Measurements from ENCODE around the gene CCDC178.

CCDC178 gene

DNA sequence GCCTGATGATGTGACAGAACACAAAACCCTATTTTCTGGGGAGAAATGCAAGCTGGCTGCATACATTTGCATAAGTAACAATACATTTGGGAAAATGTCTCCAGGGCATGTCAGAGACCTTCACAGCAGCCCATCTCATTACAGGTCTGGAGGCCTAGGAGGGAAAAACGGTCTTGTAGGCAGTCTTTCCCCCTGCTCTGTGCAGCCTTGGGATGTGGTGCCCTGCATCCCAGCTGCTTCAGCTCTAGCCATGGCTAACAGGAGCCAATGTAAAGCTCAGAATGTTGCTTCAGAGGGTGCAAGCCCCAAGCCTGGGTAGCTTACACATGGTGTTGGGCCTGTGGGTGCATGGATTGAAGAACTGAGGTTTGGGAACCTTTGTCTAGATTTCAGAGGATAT is 133.0 kb downstream of the CCDC178 start:
- Histone ChIP-seq H3K27me3 (ENCODE audit: insufficient read depth, poor library complexity, severe bottlenecking) (no peaks in the 10 kb centered on the region), H3K4me1 (ENCODE audit: insufficient read depth, poor library complexity, severe bottlenecking) (no peaks in the 10 kb centered on the region), H3K4me3 (ENCODE audit: severe bottlenecking) (no peak overlapping the region), H3K36me3 (ENCODE audit: low read depth) (no peaks in the 10 kb centered on the region), H3K27ac (ENCODE audit: poor library complexity, severe bottlenecking) (no peak overlapping the region), H3K9me3 (ENCODE audit: severe bottlenecking) (no peaks in the 10 kb centered on the region)
- DNase-seq (ENCODE audit: low spot score) (no peak), ATAC-seq (ENCODE audit: low read depth) (no peak)
- TF ChIP-seq, protein P1, sequence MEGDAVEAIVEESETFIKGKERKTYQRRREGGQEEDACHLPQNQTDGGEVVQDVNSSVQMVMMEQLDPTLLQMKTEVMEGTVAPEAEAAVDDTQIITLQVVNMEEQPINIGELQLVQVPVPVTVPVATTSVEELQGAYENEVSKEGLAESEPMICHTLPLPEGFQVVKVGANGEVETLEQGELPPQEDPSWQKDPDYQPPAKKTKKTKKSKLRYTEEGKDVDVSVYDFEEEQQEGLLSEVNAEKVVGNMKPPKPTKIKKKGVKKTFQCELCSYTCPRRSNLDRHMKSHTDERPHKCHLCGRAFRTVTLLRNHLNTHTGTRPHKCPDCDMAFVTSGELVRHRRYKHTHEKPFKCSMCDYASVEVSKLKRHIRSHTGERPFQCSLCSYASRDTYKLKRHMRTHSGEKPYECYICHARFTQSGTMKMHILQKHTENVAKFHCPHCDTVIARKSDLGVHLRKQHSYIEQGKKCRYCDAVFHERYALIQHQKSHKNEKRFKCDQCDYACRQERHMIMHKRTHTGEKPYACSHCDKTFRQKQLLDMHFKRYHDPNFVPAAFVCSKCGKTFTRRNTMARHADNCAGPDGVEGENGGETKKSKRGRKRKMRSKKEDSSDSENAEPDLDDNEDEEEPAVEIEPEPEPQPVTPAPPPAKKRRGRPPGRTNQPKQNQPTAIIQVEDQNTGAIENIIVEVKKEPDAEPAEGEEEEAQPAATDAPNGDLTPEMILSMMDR (IDR thresholded peaks at IDR 0.05; ENCODE audit: poor library complexity, severe bottlenecking): no peak

DNA sequence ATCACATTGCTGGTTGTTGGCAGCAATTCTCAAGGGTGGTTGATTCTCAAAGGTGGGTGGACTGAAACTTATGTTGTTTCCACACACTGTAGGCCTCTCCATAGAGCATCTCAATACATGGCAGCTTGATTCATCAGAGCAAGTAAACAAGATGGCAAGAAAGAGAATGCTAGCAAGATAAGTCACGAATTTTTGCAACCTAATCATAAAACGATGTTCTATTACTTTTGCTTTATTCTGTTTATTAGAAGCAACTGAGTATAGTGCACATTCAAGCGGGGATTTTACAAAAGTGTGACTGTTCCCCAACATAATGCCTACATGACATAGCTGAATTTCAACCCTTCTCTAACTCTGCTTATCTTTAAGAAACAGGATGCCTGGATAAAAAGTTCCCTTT is 136.2 kb downstream of the CCDC178 start:
- TF ChIP-seq, protein P1 (IDR thresholded peaks at IDR 0.05; ENCODE audit: poor library complexity, severe bottlenecking): no peak
- Histone ChIP-seq H3K36me3 (ENCODE audit: low read depth) (no peaks in the 10 kb centered on the region), H3K4me3 (ENCODE audit: severe bottlenecking) (no peak overlapping the region), H3K27me3 (ENCODE audit: insufficient read depth, poor library complexity, severe bottlenecking) (no peaks in the 10 kb centered on the region), H3K27ac (ENCODE audit: poor library complexity, severe bottlenecking) (no peak overlapping the region), H3K4me1 (ENCODE audit: insufficient read depth, poor library complexity, severe bottlenecking) (no peaks in the 10 kb centered on the region), H3K9me3 (ENCODE audit: severe bottlenecking) (no peaks in the 10 kb centered on the region)
- ATAC-seq (ENCODE audit: low read depth) (no peak), DNase-seq (ENCODE audit: low spot score) (no peak)

DNA sequence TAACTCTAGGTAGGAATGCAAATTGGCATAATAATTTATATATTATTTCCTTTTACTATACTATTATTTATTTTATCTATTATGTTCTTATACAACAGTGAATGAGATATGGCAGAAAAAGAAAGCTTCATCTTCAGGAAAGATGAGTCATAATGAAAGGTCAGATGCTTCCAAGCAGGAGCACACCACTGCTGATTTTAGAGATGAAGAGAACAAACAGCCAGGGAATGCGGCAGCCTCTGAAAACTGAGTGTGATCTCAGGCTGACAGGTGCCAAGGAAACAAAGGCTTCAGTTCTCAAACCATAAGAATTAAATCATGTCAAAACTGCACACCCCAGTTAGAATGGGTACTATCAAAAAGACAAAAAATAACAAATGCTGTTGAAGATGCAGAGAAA is 149.0 kb downstream of the CCDC178 start:
- H3K4me1 ChIP-seq (ENCODE audit: insufficient read depth, poor library complexity, severe bottlenecking): no peaks in the 10 kb centered on the region

DNA sequence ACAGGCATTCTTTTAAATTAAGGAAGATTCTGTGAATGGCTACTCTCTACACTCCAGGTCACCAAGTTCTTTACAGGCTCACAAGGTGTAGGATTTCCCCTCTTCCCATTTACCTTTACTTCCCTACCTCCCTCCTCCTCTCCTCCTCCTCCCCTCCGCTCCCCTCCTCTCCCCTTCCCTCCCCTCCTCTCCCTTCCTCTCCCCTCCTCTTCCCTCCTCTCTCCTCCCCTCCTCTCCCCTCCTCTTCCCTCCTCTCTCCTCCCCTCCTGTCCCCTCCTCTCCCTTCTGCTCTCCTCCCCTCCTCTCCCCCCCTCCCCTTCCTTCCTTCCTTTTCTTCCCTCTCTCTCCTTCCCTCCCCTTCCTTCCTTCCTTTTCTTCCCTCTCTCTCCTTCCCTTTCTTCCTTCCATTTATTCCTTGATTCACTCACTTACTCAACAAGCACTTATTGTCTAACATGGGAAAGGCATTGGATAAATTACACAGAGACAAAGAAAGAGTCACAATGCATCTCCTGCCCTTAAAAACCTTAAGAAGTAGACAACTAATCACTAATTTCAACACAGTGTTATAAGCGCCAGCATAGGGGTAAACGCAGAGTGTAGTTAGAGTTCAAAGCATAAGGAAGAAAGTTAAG is 152.3 kb downstream of the CCDC178 start:
- Histone ChIP-seq H3K27me3 (ENCODE audit: insufficient read depth, poor library complexity, severe bottlenecking) (no peaks in the 10 kb centered on the region), H3K4me1 (ENCODE audit: insufficient read depth, poor library complexity, severe bottlenecking) (no peaks in the 10 kb centered on the region), H3K4me3 (ENCODE audit: severe bottlenecking) (no peak overlapping the region), H3K36me3 (ENCODE audit: low read depth) (no peaks in the 10 kb centered on the region), H3K9me3 (ENCODE audit: severe bottlenecking) (no peaks in the 10 kb centered on the region), H3K27ac (ENCODE audit: poor library complexity, severe bottlenecking) (no peak overlapping the region)
- no peak for ATAC-seq (ENCODE audit: low read depth)
- no peak for DNase-seq (ENCODE audit: low spot score)
- TF ChIP-seq, protein P1 (IDR thresholded peaks at IDR 0.05; ENCODE audit: poor library complexity, severe bottlenecking): no peak

More for the DNA sequence above, 149.0 kb downstream of the CCDC178 start:
- Histone ChIP-seq H3K27me3 (ENCODE audit: insufficient read depth, poor library complexity, severe bottlenecking) (no peaks in the 10 kb centered on the region), H3K27ac (ENCODE audit: poor library complexity, severe bottlenecking) (no peak overlapping the region), H3K36me3 (ENCODE audit: low read depth) (no peaks in the 10 kb centered on the region), H3K4me3 (ENCODE audit: severe bottlenecking) (no peak overlapping the region), H3K9me3 (ENCODE audit: severe bottlenecking) (no peaks in the 10 kb centered on the region)
- DNase-seq (ENCODE audit: low spot score): no peak
- TF ChIP-seq, protein P1 (IDR thresholded peaks at IDR 0.05; ENCODE audit: poor library complexity, severe bottlenecking): no peak
- no peak for ATAC-seq (ENCODE audit: low read depth)

DNA sequence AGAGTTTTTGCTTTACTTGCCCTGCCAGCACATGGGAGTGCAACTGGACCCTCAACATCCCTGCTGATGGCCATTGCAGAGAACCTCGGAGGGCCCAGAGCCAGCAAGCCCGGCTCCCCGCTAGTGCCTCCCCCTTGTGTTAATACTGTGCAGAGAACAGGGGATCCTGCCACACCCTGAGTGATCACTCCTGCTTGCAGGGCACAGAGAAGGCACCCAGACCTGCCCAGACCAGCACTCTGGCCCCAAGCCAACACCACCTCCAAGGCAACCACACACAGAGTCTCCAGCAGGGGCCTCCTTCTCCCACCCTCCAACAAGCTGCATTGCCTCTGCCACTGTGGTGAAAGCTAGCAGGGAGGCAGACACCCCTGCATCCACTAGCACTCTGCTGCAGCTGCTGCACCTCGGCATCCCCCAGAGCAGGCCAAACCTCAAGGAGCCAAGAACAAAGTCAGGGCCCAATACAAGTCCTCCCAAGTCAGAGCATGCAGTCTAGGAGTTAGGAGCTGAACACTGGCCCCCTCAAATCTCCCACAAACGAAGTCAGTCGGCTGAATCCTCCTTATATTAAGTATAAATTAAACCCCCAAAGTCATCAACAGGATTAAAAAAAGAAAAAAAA is 157.7 kb downstream of the CCDC178 start:
- H3K4me3 ChIP-seq (ENCODE audit: severe bottlenecking): no peak overlapping the region
- no peak for DNase-seq (ENCODE audit: low spot score)
- TF ChIP-seq, protein P1 (IDR thresholded peaks at IDR 0.05; ENCODE audit: poor library complexity, severe bottlenecking): no peak
- ATAC-seq (ENCODE audit: low read depth): no peak
- no peaks in the 10 kb centered on the region for H3K4me1 ChIP-seq (ENCODE audit: insufficient read depth, poor library complexity, severe bottlenecking)
- no peaks in the 10 kb centered on the region for H3K9me3 ChIP-seq (ENCODE audit: severe bottlenecking)
- no peaks in the 10 kb centered on the region for H3K27me3 ChIP-seq (ENCODE audit: insufficient read depth, poor library complexity, severe bottlenecking)
- no peaks in the 10 kb centered on the region for H3K36me3 ChIP-seq (ENCODE audit: low read depth)
- H3K27ac ChIP-seq (ENCODE audit: poor library complexity, severe bottlenecking): no peak overlapping the region
